Activated CD4-positive, alpha-beta memory T cell treated with anti-CD3 and anti-CD28 coated beads for 36 hours (primary cell): ENCODE results near the gene CKAP4. TPM values are rescaled to one million over a fixed set of nuclear protein-coding genes. Genes with fewer than 3 reads are reported as not detected.
A peak's percentile ranks its signal among the peaks of the same experiment; 100 is the strongest.

ENCODE experiments used
- CTCF ChIA-PET: fragments of 350-600 bp; sonication (Branson Sonifier 250); formaldehyde crosslinking; loops from one replicate; lab custom pipeline; 2021; ENCODE audit warnings: antibody characterized with exemption, inconsistent platforms; lab: Charles Lee
- POLR2A ChIA-PET: fragments of 350-600 bp; sonication (Branson Sonifier 250); formaldehyde crosslinking; loops from one replicate; lab custom pipeline; 2021; ENCODE audit warnings: antibody characterized with exemption; lab: Charles Lee
- DNase-seq: peaks from one replicate; pipeline ENCODE4 v3.0.0-alpha.2; 2020
- H3K27ac Mint-ChIP-seq: one replicate; pipeline ENCODE4 v1.8.0; 2021; ENCODE audit warnings: mixed read lengths
- H3K27me3 Mint-ChIP-seq: one replicate; pipeline ENCODE4 v1.8.0; 2021; ENCODE audit warnings: mixed read lengths
- H3K36me3 Mint-ChIP-seq: one replicate; pipeline ENCODE4 v1.8.0; 2021; ENCODE audit warnings: mixed read lengths
- H3K4me1 Mint-ChIP-seq: one replicate; pipeline ENCODE4 v1.8.0; 2021; ENCODE audit warnings: low read depth, mixed read lengths
- H3K4me3 Mint-ChIP-seq: one replicate; pipeline ENCODE4 v1.8.0; 2021; ENCODE audit warnings: mild to moderate bottlenecking, mixed read lengths
- H3K9me3 Mint-ChIP-seq: one replicate; pipeline ENCODE4 v1.8.0; 2021; ENCODE audit warnings: mixed read lengths
- intact Hi-C: fragments of 100-400 bp; cut with micrococcal nuclease; formaldehyde crosslinking; loops from one replicate; pipeline ENCODE4 v1.15.1; 2023
- total RNA-seq, 2 experiments: library from RNA; stranded (reverse); gene quantifications; one replicate each; pipeline ENCODE4 v1.2.3, GENCODE V29; 2021

Gene CKAP4
- total RNA-seq, 2 experiments from 2014 or later = 18.5 to 19.0 TPM

GRCh38 chr12:106238146-106238545, 9.7 kb downstream of the CKAP4 start:
- Mint-ChIP-seq H3K27me3 (no peaks in the 10 kb centered on the region), H3K9me3 (no peaks in the 10 kb centered on the region), H3K27ac (no peak overlapping the region), H3K4me3 (no peak overlapping the region), H3K4me1 (no peaks in the 10 kb centered on the region), H3K36me3 (peaks cover 19% of the 10 kb centered on the region)
- intact Hi-C loops = no loop called here
- CTCF ChIA-PET = interaction anchor here (1.1 to 1.3 kb wide), 3 partner anchors 10 to 44 kb away, joined by 4 read pairs; no protein-coding TSS in a partner anchor
- DNase-seq = no peak
- POLR2A ChIA-PET = no interaction called here

DNA sequence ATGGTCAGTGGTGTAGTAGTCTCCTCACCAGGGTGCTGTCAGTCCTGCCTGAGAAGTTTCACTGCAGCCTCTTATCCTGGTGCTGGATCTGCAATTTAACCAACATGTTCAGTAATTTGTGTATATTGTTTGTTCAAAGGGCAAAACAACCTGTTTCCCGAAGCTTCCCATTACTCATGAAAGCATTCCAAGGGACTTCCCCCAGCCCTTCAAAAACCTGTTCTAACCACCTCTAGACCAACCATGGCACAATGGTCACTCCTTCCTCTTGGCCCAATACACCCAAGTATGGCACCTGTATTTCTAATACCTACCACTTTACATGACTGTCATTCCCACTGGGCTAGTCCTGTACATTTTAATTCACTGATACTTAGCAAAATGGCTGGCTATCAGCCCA, 12.1 kb downstream of the CKAP4 start:
- H3K27ac Mint-ChIP-seq = no peak overlapping the region
- ChIA-PET CTCF (interaction anchor here (1.0 kb wide), 1 partner anchor 46 kb away, joined by 3 read pairs; no protein-coding TSS in a partner anchor), POLR2A (no interaction called here)
- intact Hi-C loops = no loop called here
- no peaks in the 10 kb centered on the region for H3K4me1 Mint-ChIP-seq
- no peaks in the 10 kb centered on the region for H3K27me3 Mint-ChIP-seq
- no peak for DNase-seq
- H3K4me3 Mint-ChIP-seq = no peak overlapping the region
- H3K9me3 Mint-ChIP-seq = no peaks in the 10 kb centered on the region
- H3K36me3 Mint-ChIP-seq = peaks cover 16% of the 10 kb centered on the region

DNA sequence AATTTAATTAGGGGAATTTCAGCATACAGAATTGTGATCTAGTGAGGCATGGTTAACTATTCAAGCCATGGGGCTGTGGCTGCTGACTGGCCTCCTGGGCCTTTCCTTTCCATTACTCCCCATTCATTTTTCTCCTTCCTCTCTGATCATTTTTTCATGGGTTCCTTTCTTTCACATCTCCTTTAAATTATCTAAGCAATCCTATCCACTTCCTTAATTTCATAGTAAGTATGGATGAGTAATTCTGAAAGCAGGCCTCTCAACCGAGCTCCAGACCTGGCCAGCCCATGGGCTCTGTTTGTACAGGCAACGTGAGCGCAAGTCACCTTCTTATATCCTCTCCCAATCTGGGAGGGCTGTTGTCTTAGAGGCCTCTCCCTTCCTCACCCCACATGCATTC, 13.4 kb downstream of the CKAP4 start:
- no peak for DNase-seq
- H3K36me3 Mint-ChIP-seq = peaks cover 8% of the 10 kb centered on the region
- no peaks in the 10 kb centered on the region for H3K27me3 Mint-ChIP-seq
- H3K9me3 Mint-ChIP-seq = no peaks in the 10 kb centered on the region
- H3K4me1 Mint-ChIP-seq = no peaks in the 10 kb centered on the region
- intact Hi-C loops = no loop called here
- H3K27ac Mint-ChIP-seq = no peak overlapping the region
- ChIA-PET CTCF (interaction anchor here (1.6 kb wide), 1 partner anchor 11 kb away, joined by 4 read pairs; no protein-coding TSS in a partner anchor), POLR2A (no interaction called here)
- no peak overlapping the region for H3K4me3 Mint-ChIP-seq

DNA sequence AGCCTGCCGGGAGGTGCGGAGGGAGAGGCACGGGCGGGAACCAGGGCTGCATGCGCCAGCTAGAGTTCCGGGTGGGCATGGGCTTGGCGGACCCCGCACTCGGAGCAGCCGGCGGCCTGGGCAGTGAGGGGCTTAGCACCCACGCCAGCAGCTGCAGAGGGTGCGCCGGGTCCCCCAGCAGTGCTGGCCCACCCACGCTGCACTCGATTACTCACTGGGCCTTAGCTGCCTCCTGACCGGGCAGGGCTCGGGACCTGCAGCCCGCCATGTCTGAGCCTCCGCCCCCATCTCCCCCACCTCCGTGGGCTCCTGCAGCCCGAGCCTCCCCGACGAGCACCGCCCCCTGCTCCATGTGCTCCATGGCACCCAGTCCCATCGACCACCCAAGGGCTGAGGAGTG, 14.8 kb downstream of the CKAP4 start:
- ChIA-PET POLR2A (no interaction called here), CTCF (interaction anchor here (1.6 to 13.4 kb wide), 2 partner anchors 9 to 49 kb away, joined by 4 to 285 read pairs; no protein-coding TSS in a partner anchor)
- DNase-seq = no peak
- no peak overlapping the region for H3K27ac Mint-ChIP-seq
- intact Hi-C loops = no loop called here
- no peak overlapping the region for H3K4me3 Mint-ChIP-seq
- H3K27me3 Mint-ChIP-seq = no peaks in the 10 kb centered on the region
- H3K4me1 Mint-ChIP-seq = no peaks in the 10 kb centered on the region
- H3K9me3 Mint-ChIP-seq = no peaks in the 10 kb centered on the region
- peaks cover 1% of the 10 kb centered on the region for H3K36me3 Mint-ChIP-seq

DNA sequence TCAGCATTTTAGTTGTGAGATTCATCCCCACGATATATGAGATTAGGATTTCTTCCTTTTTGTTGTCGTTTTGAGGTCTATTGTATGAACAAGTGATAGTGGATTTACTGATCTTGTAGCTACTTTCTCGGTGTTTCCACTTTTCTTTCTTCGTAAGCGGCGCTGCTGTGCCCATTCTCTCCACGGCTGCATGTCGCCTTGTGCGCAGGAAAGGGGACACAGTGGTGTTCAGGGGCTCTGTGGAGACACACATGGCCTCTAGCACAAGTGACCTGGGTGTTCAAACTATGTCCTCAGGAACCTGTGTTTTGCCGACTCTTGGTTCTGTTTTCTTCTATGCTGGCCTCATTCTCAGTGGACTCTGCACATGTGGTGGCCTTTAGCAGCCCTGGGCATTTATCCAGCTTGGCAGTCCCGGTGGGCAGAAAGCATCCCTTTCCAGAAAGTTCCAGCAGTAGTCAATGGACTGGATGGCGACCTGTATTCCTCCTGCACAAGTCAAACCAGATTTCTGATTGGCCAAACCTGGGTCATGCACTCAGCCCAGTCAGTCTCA, 18.7 kb downstream of the CKAP4 start:
- Mint-ChIP-seq H3K27ac (no peak overlapping the region), H3K4me1 (peaks cover 11% of the 10 kb centered on the region), H3K9me3 (no peaks in the 10 kb centered on the region), H3K4me3 (no peak overlapping the region), H3K36me3 (no peaks in the 10 kb centered on the region), H3K27me3 (no peaks in the 10 kb centered on the region)
- intact Hi-C loops = loop anchor here (5.0 to 10.0 kb wide), 2 partner anchors 73 to 686 kb away; partner anchors contain the start of gene TCP11L2
- ChIA-PET CTCF (interaction anchor here (0.9 to 13.4 kb wide), 3 partner anchors 22 to 53 kb away, joined by 3 to 285 read pairs (median 8); no protein-coding TSS in a partner anchor), POLR2A (no interaction called here)
- no peak for DNase-seq

DNA sequence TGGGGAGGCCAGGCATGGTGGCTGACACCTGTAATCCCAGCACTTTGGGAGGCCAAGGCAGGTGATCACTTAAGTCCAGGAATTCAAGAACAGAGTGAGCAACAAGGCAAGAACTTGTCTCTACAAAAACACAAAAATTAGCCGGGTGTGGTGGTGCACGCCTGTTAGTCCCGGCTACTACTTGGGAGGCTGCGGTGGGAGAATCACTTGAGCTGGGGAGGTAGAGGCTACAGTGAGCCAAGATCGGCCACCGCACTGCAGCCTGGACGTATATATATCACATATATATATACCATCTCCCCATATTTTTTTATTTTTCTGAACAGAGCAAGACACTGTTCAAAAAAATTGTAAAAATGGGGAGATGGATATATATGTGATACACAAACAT, 19.5 kb downstream of the CKAP4 start:
- no peak for DNase-seq
- POLR2A ChIA-PET = no interaction called here
- H3K4me3 Mint-ChIP-seq = no peak overlapping the region
- CTCF ChIA-PET = interaction anchor here (0.6 to 13.4 kb wide), 8 partner anchors 13 to 533 kb away, joined by 3 to 285 read pairs (median 4); no protein-coding TSS in a partner anchor
- no peaks in the 10 kb centered on the region for H3K36me3 Mint-ChIP-seq
- H3K4me1 Mint-ChIP-seq = peaks cover 11% of the 10 kb centered on the region
- no peak overlapping the region for H3K27ac Mint-ChIP-seq
- H3K27me3 Mint-ChIP-seq = no peaks in the 10 kb centered on the region
- H3K9me3 Mint-ChIP-seq = no peaks in the 10 kb centered on the region
- intact Hi-C loops = loop anchor here (5.0 to 10.0 kb wide), 2 partner anchors 74 to 686 kb away; partner anchors contain the start of gene TCP11L2

- intact Hi-C loops = loop anchor here (1.0 to 10.0 kb wide), 5 partner anchors 22 to 687 kb away; partner anchors contain the start of genes POLR3B and TCP11L2
- CTCF ChIA-PET = interaction anchor here (0.5 to 13.4 kb wide), 16 partner anchors 10 to 534 kb away, joined by 3 to 285 read pairs (median 4); partner anchors contain the start of gene POLR3B
- no peaks in the 10 kb centered on the region for H3K36me3 Mint-ChIP-seq
- peak overlapping the region; percentile 64 for H3K27ac Mint-ChIP-seq
- no peaks in the 10 kb centered on the region for H3K27me3 Mint-ChIP-seq
- H3K4me1 Mint-ChIP-seq = peaks cover 11% of the 10 kb centered on the region
- no peak overlapping the region for H3K4me3 Mint-ChIP-seq
- H3K9me3 Mint-ChIP-seq = no peaks in the 10 kb centered on the region
- POLR2A ChIA-PET = no interaction called here
- peak; percentile 71 for DNase-seq
Observed at GRCh38 chr12:106227641-106228319, 20.0 kb downstream of the CKAP4 start.

DNA sequence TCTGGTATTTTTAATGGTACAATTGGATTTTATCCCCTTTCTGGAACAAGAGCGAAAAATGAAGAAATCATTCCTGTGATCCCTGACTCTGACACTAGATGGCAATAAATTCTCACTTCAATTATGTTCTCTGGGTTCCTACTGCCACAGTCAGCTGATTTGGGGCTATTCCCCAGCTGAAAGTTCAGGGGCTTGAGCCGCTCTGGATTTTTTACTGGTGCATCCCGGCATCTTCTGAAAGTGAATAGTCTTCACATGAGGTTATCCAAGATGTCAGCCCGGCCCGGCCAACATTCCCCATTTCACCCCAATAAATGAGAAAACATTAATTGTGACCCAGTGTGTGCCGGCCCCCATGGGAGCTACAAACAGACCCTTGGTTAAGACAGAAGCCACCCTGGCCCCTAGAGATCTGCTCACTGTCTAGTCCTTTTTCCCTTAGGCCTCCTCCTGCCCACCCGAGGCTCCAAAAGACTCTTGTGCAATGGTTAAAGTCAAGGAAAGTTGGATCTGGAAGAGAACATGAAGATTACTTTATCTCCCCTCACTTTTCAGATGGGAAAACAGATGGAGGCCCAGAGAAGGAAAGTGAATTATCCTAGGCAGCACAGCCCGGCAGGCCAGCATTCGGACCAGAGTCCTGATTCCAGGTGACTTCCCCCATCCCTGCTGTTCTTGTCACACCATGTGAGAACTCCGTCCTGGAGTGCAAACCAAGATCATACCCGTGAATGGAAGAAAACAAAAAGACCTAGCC, 20.8 kb downstream of the CKAP4 start:
- intact Hi-C loops = loop anchor here (1.0 to 10.0 kb wide), 5 partner anchors 22 to 688 kb away; partner anchors contain the start of genes POLR3B and TCP11L2
- H3K4me3 Mint-ChIP-seq = no peak overlapping the region
- DNase-seq = peak; percentile 23
- peak overlapping the region; percentile 64 for H3K27ac Mint-ChIP-seq
- H3K36me3 Mint-ChIP-seq = no peaks in the 10 kb centered on the region
- ChIA-PET CTCF (interaction anchor here (0.6 to 13.4 kb wide), 30 partner anchors 9 to 1886 kb away, joined by 3 to 285 read pairs (median 4); partner anchors contain the start of gene POLR3B), POLR2A (interaction anchor here (1.0 kb wide), 1 partner anchor 21 kb away, joined by 3 read pairs; the partner anchor contains the start of gene CKAP4)
- H3K27me3 Mint-ChIP-seq = no peaks in the 10 kb centered on the region
- no peaks in the 10 kb centered on the region for H3K9me3 Mint-ChIP-seq
- peaks cover 11% of the 10 kb centered on the region for H3K4me1 Mint-ChIP-seq

GRCh38 chr12:106224355-106224706, 23.5 kb downstream of the CKAP4 start:
- CTCF ChIA-PET = interaction anchor here (0.6 to 13.4 kb wide), 25 partner anchors 9 to 1000 kb away, joined by 3 to 285 read pairs (median 4); partner anchors contain the start of genes CKAP4 and POLR3B
- intact Hi-C loops = loop anchor here (1.0 to 10.0 kb wide), 5 partner anchors 52 to 804 kb away; partner anchors contain the start of gene NUAK1
- POLR2A ChIA-PET = no interaction called here
- Mint-ChIP-seq H3K27me3 (peaks cover 2% of the 10 kb centered on the region), H3K4me3 (no peak overlapping the region), H3K9me3 (no peaks in the 10 kb centered on the region), H3K27ac (no peak overlapping the region), H3K36me3 (no peaks in the 10 kb centered on the region), H3K4me1 (peaks cover 16% of the 10 kb centered on the region)
- DNase-seq = no peak

DNA sequence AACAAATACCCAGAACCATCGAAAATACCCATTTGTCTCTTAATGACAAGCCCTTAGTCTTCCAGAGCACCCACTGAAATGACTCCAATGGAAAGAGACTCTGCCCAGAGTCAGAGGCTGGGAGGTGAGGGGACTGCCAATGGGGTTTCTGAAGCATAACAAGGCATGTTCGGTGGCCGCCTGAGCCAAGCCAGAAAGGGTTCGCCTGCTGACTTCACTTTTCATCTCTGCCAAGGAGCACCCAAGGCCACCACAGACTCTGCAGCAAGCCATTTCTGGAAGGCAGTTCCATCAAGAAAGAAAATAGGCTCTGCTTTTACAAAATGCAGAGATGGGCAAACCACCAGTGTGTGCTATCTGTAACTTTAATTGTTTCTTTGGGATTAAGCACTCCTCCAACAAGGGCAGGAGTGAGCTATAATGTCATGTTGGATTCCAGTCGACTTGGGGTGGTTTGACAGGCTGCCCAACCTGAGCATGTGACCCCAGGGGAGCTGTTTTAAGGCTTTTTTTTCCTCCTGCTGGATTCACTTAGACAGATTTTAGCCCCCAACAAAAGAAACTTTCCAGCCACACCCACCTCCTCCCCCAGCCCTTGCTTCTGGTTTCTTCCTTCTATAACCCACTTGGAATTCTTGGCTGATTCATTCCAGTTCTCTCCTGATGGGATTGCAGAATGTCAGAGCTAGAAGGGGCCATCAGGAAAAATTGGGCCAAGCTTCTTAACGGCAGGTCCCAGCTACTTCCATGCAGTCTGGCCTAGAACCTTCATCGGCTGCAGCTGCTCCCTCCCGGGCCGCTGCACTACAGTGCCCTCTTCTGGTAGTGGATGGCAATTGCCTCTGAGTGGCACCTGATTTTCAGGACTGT, 24.1 kb downstream of the CKAP4 start:
- POLR2A ChIA-PET = no interaction called here
- H3K36me3 Mint-ChIP-seq = no peaks in the 10 kb centered on the region
- DNase-seq = peak; percentile 83
- H3K4me3 Mint-ChIP-seq = no peak overlapping the region
- H3K27ac Mint-ChIP-seq = no peak overlapping the region
- peaks cover 2% of the 10 kb centered on the region for H3K9me3 Mint-ChIP-seq
- peaks cover 16% of the 10 kb centered on the region for H3K4me1 Mint-ChIP-seq
- CTCF ChIA-PET = interaction anchor here (0.6 to 13.4 kb wide), 28 partner anchors 9 to 999 kb away, joined by 3 to 285 read pairs (median 4); partner anchors contain the start of genes CKAP4 and POLR3B
- intact Hi-C loops = loop anchor here (1.0 to 10.0 kb wide), 5 partner anchors 51 to 803 kb away; partner anchors contain the start of gene NUAK1
- H3K27me3 Mint-ChIP-seq = peaks cover 2% of the 10 kb centered on the region
